ENCODE measurements around the gene PTX4.

PTX4 gene

DNA sequence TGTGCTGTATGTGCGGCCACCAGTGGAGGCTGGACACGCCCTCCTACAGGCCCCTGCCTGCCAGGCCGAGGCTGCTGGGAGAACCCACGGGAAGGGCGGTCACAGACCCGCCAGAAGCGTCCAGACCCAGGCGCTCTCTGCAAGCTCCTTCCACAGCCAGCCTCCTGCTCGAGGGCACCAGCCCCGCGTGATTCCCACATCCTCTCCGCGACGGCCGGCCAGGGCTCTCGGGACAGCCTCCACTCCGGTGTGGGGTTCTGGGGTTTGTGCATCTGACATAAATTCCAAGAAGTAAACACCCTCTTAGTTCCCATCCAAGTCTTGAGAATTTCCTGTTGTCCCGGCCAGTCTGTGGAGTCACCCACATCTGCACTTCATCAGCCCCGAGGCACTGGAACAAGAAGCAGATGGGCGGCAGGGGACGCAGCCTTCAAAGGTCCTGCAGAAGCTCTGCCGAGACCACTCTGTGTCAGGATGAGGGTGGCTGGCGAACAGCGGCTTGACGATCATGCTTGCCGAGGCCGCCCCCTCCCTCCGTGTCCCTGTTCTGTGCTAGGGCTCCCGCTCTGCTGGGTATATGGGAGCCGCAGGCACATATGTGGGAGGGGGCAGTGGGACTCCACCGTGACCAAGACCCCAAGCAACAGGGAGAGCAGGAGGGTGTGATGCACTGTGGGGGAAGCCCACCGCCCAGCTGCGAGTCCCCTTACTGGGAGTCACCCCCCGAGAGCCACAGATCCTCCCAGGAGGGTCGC, 42.3 kb upstream of the PTX4 start:
- Histone ChIP-seq H3K4me1 (ENCODE audit: control insufficient read depth, low read depth, low read length) (no peaks in the 10 kb centered on the region), H3K4me3 (ENCODE audit: low read length) (no peak overlapping the region), H3K36me3 (ENCODE audit: control insufficient read depth, low read depth, low read length) (no peaks in the 10 kb centered on the region), H3K27me3 (ENCODE audit: control insufficient read depth, insufficient read depth, low read length) (no peaks in the 10 kb centered on the region), H3K9ac (ENCODE audit: low read length) (no peak overlapping the region), H3K27ac (ENCODE audit: low read length) (no peak overlapping the region), H3K9me3 (ENCODE audit: control insufficient read depth, low read depth, low read length) (no peaks in the 10 kb centered on the region)

- no peaks in the 10 kb centered on the region for H3K9me3 ChIP-seq (ENCODE audit: control insufficient read depth, low read depth, low read length)
- no peaks in the 10 kb centered on the region for H3K27me3 ChIP-seq (ENCODE audit: control insufficient read depth, insufficient read depth, low read length)
- H3K9ac ChIP-seq (ENCODE audit: low read length): no peak overlapping the region
- H3K27ac ChIP-seq (ENCODE audit: low read length): no peak overlapping the region
- H3K4me1 ChIP-seq (ENCODE audit: control insufficient read depth, low read depth, low read length): no peaks in the 10 kb centered on the region
- H3K36me3 ChIP-seq (ENCODE audit: control insufficient read depth, low read depth, low read length): no peaks in the 10 kb centered on the region
- H3K4me3 ChIP-seq (ENCODE audit: low read length): no peak overlapping the region
Observed at GRCh38 chr16:1530349-1530882, 41.7 kb upstream of the PTX4 start.

DNA sequence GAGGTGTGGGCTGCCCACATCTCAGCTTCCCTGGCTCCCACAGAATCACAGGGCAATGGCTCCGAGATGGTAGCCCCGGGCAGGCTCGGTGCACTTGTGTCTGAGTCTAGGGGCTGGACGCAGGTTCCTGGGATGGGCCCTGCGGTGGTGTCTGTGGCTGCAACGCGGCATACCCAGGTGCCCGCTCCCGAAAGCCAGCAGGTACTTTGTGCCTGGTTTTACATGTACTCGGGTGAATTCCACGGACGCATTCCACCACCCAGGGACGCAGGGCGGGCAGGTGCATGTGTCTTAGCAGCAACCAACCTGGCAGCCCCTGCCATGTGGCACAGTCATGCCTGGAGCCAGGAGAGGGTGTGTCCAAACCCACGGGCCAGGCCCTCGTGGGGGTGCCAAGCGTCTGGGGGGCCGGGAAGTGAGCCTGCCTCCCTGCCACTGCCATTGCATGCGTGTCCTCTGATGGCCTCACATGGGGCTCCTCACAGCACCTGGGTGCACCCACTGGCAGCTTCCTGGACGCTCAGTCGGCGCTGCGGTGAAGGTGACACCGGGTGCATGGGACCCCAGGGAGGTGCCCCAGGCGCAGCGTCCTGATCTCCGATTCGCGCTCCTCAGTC, 40.3 kb upstream of the PTX4 start:
- no peak overlapping the region for H3K9ac ChIP-seq (ENCODE audit: low read length)
- H3K27me3 ChIP-seq (ENCODE audit: control insufficient read depth, insufficient read depth, low read length): no peaks in the 10 kb centered on the region
- H3K4me1 ChIP-seq (ENCODE audit: control insufficient read depth, low read depth, low read length): no peaks in the 10 kb centered on the region
- H3K27ac ChIP-seq (ENCODE audit: low read length): no peak overlapping the region
- H3K36me3 ChIP-seq (ENCODE audit: control insufficient read depth, low read depth, low read length): no peaks in the 10 kb centered on the region
- H3K4me3 ChIP-seq (ENCODE audit: low read length): no peak overlapping the region
- H3K9me3 ChIP-seq (ENCODE audit: control insufficient read depth, low read depth, low read length): no peaks in the 10 kb centered on the region

DNA sequence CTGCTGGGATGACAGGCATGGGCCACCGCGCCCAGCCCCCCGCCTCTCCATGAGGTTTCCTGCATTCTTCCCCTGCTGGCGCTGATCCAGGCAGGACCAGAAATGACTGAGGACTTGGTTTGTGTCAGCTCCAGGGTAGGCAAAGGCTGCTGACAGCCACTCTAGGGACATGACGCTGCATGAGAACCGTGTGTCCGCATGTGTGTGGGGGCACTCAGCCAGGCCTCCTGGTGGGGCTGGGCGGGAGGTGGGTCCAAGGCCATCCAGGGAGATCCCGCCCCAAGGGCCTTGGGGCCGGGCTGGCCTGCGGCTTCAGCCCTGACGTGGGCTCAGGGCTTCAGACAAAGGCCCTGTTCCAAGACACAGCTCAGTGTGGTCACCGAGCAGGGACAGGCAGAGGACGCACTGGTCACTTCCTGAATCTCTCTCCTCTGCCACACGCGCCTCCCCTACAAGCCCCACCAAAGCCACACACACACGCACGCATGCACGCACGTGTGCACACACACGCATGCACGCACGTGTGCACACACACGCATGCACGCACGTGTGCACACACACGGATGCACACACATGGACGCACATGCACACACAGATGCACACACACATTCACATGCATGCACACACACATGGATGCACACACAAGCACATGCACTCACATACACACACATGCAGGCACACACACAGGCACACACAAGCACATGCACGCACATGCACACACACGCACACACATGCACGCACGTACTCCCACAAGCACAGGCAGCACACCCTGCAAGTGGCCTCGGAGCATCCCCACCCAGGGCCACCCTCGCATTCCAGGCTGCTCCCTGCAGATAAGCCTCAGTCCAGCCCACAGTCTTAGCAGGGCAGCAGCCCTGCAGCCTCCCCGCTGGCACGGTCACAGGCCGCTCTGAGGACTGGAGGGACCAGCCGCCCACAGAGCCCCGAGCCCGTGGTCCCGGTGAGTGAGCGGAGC, 39.4 kb upstream of the PTX4 start:
- H3K36me3 ChIP-seq (ENCODE audit: control insufficient read depth, low read depth, low read length): no peaks in the 10 kb centered on the region
- no peaks in the 10 kb centered on the region for H3K9me3 ChIP-seq (ENCODE audit: control insufficient read depth, low read depth, low read length)
- no peak overlapping the region for H3K4me3 ChIP-seq (ENCODE audit: low read length)
- no peak overlapping the region for H3K27ac ChIP-seq (ENCODE audit: low read length)
- H3K9ac ChIP-seq (ENCODE audit: low read length): no peak overlapping the region
- no peaks in the 10 kb centered on the region for H3K4me1 ChIP-seq (ENCODE audit: control insufficient read depth, low read depth, low read length)
- no peaks in the 10 kb centered on the region for H3K27me3 ChIP-seq (ENCODE audit: control insufficient read depth, insufficient read depth, low read length)

DNA sequence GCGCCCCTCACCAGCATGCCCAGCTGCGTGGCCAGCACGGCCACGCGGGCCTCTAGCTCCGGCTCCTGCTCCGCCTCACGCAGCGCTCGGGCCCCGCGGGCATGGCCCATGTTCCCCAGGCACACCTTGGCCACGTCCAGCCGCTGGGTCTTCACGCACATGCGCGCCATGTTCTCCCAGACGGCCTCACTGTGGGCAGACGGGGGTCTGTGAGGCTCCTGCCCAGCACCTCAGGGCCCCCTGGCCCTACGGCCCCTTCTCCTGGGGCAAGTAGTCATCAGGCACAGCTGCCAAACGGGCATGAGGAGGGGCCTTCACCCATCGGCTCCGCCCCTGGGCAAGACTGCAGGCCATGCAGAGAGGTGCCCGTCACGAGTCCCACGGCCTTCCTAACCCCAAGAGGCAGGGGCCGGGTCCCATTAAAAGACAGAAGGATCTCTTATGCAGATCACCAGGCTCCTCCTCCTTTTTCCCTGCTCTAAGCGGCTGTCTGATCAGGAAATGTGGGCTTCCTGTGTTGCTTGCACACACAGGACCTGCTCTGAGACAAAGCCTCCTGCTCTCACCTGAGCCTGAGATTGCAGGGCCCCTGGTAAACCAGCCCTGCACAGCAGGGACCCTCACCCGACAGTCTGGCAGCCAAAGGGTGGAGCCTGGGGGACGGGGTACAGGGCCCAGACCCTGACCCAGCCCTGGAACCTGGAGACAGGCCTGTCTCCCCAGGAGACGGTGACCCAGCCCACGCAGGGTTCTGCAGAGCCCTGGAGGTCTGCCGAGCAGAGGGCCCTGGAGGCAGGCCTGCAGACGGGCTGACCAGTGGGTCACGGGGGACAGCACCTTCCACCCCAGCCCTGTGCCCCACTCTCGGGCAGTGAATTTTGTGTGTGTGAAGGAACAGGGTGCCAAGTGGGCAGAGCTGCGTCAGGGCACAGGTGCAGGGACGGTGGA, 38.1 kb upstream of the PTX4 start:
- Histone ChIP-seq H3K4me3 (ENCODE audit: low read length) (no peak overlapping the region), H3K27ac (ENCODE audit: low read length) (no peak overlapping the region), H3K27me3 (ENCODE audit: control insufficient read depth, insufficient read depth, low read length) (no peaks in the 10 kb centered on the region), H3K4me1 (ENCODE audit: control insufficient read depth, low read depth, low read length) (no peaks in the 10 kb centered on the region), H3K36me3 (ENCODE audit: control insufficient read depth, low read depth, low read length) (no peaks in the 10 kb centered on the region), H3K9ac (ENCODE audit: low read length) (no peak overlapping the region), H3K9me3 (ENCODE audit: control insufficient read depth, low read depth, low read length) (no peaks in the 10 kb centered on the region)

DNA sequence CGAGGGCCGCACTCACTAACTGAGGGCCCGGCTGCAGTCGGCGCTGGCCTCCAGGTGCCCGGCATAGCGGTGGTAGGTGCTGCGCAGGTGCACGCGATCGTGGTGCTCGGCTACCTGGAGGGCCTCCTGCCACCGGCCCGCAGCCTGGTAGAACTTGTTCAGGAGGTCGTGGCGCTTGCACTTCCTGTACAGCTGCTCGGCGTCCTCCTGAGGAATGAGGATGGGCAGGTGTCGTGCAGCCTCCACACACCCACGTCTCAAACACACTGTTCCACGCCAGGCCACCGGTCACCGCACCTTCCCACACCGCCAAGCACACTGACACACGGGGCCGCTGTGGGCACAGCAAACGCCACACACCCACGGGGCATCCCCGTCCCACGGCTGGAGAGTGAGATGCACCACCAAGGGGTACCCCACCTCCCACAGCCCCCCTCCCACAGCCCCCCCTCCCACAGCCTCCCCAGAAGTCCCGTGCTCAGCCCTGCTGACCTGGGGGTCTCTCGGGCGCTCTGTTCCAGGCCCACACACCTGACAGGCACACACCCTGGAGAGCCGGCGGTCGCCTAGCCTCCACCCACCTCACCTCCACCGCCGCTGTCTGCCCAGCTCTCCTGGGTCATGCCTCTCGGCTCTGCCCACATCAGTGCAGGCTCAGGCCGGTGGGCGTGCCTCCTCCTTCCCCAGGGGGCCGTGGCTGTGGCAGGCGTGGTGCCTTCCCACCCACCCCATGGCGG, 37.3 kb upstream of the PTX4 start:
- Histone ChIP-seq H3K9me3 (ENCODE audit: control insufficient read depth, low read depth, low read length) (no peaks in the 10 kb centered on the region), H3K27ac (ENCODE audit: low read length) (no peak overlapping the region), H3K27me3 (ENCODE audit: control insufficient read depth, insufficient read depth, low read length) (no peaks in the 10 kb centered on the region), H3K4me3 (ENCODE audit: low read length) (no peak overlapping the region), H3K9ac (ENCODE audit: low read length) (no peak overlapping the region), H3K4me1 (ENCODE audit: control insufficient read depth, low read depth, low read length) (no peaks in the 10 kb centered on the region), H3K36me3 (ENCODE audit: control insufficient read depth, low read depth, low read length) (no peaks in the 10 kb centered on the region)

GRCh38 chr16:1524366-1524765, 35.6 kb upstream of the PTX4 start:
- H3K27me3 ChIP-seq (ENCODE audit: control insufficient read depth, insufficient read depth, low read length): no peaks in the 10 kb centered on the region
- H3K27ac ChIP-seq (ENCODE audit: low read length): no peak overlapping the region
- H3K9me3 ChIP-seq (ENCODE audit: control insufficient read depth, low read depth, low read length): no peaks in the 10 kb centered on the region
- no peak overlapping the region for H3K4me3 ChIP-seq (ENCODE audit: low read length)
- H3K4me1 ChIP-seq (ENCODE audit: control insufficient read depth, low read depth, low read length): no peaks in the 10 kb centered on the region
- H3K9ac ChIP-seq (ENCODE audit: low read length): no peak overlapping the region
- H3K36me3 ChIP-seq (ENCODE audit: control insufficient read depth, low read depth, low read length): no peaks in the 10 kb centered on the region

- Histone ChIP-seq H3K4me3 (ENCODE audit: low read length) (no peak overlapping the region), H3K27ac (ENCODE audit: low read length) (no peak overlapping the region), H3K9ac (ENCODE audit: low read length) (no peak overlapping the region), H3K4me1 (ENCODE audit: control insufficient read depth, low read depth, low read length) (no peaks in the 10 kb centered on the region), H3K9me3 (ENCODE audit: control insufficient read depth, low read depth, low read length) (no peaks in the 10 kb centered on the region), H3K36me3 (ENCODE audit: control insufficient read depth, low read depth, low read length) (no peaks in the 10 kb centered on the region), H3K27me3 (ENCODE audit: control insufficient read depth, insufficient read depth, low read length) (no peaks in the 10 kb centered on the region)
Observed at GRCh38 chr16:1523581-1524245, 35.0 kb upstream of the PTX4 start.

DNA sequence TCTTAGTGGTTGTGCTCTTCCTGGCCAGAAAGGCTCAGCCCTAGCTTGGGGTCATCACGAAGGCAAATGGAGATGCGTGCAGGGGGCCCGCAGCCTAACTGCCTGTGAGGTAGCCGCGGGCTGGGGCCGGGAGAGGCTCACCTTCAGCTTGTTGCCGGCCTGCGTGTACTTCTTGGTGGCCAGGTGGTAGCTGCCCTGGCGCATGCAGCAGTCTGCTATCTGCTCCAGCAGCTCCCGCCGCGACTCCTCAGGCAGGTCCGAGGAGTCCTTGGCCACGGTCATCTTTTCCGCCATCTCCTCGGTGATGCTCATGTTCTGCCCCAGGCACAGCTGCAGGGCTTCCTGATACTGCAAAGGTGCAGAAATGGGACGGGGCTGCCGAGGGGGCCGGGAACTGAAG, 31.7 kb upstream of the PTX4 start:
- Histone ChIP-seq H3K4me1 (ENCODE audit: control insufficient read depth, low read depth, low read length) (no peaks in the 10 kb centered on the region), H3K4me3 (ENCODE audit: low read length) (no peak overlapping the region), H3K36me3 (ENCODE audit: control insufficient read depth, low read depth, low read length) (no peaks in the 10 kb centered on the region), H3K9ac (ENCODE audit: low read length) (no peak overlapping the region), H3K27me3 (ENCODE audit: control insufficient read depth, insufficient read depth, low read length) (no peaks in the 10 kb centered on the region), H3K27ac (ENCODE audit: low read length) (no peak overlapping the region), H3K9me3 (ENCODE audit: control insufficient read depth, low read depth, low read length) (no peaks in the 10 kb centered on the region)

DNA sequence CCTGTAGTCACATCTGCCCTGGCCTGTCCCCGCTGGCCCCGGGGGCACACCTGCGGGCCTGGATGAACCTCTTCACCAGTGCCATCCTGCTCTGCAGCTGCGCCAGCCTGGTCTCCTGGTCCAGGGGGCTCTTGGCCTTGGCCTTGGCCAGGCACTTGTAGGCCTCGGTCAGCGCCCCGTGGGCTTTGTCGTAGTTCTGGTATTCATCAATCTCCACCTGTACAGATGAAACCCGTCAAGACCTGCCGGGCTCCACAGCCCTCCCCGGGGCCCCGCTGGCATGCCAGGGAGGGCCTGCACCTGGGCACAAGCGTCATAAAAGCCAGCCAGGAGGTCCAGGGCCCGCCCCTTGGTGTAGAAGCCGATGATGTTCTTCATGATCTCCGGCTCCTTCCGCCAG, 31.1 kb upstream of the PTX4 start:
- no peak overlapping the region for H3K4me3 ChIP-seq (ENCODE audit: low read length)
- no peaks in the 10 kb centered on the region for H3K4me1 ChIP-seq (ENCODE audit: control insufficient read depth, low read depth, low read length)
- no peaks in the 10 kb centered on the region for H3K9me3 ChIP-seq (ENCODE audit: control insufficient read depth, low read depth, low read length)
- no peaks in the 10 kb centered on the region for H3K36me3 ChIP-seq (ENCODE audit: control insufficient read depth, low read depth, low read length)
- no peak overlapping the region for H3K9ac ChIP-seq (ENCODE audit: low read length)
- no peaks in the 10 kb centered on the region for H3K27me3 ChIP-seq (ENCODE audit: control insufficient read depth, insufficient read depth, low read length)
- H3K27ac ChIP-seq (ENCODE audit: low read length): no peak overlapping the region
